Erythroblast (primary cell): ENCODE measurements around the gene CPLANE2.

Experiments
- GATA1 ChIP-seq: IDR thresholded peaks from 2 replicates; pipeline ENCODE4 v1.6.1; 2011; ENCODE audit warnings: low read depth, mild to moderate bottlenecking, control low read depth, low read length, moderate library complexity
- POLR2A ChIP-seq: IDR thresholded peaks from 2 replicates; pipeline ENCODE4 v1.6.1; 2011; ENCODE audit warnings: mild to moderate bottlenecking, low read length

- TF ChIP-seq POLR2A (no peak), GATA1 (no peak)
Observed at GRCh38 chr1:16235944-16236510, 956 bp downstream of the CPLANE2 start.
